Measurements from ENCODE around the gene MAU2.

Gene MAU2, protein sequence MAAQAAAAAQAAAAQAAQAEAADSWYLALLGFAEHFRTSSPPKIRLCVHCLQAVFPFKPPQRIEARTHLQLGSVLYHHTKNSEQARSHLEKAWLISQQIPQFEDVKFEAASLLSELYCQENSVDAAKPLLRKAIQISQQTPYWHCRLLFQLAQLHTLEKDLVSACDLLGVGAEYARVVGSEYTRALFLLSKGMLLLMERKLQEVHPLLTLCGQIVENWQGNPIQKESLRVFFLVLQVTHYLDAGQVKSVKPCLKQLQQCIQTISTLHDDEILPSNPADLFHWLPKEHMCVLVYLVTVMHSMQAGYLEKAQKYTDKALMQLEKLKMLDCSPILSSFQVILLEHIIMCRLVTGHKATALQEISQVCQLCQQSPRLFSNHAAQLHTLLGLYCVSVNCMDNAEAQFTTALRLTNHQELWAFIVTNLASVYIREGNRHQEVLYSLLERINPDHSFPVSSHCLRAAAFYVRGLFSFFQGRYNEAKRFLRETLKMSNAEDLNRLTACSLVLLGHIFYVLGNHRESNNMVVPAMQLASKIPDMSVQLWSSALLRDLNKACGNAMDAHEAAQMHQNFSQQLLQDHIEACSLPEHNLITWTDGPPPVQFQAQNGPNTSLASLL

DNA sequence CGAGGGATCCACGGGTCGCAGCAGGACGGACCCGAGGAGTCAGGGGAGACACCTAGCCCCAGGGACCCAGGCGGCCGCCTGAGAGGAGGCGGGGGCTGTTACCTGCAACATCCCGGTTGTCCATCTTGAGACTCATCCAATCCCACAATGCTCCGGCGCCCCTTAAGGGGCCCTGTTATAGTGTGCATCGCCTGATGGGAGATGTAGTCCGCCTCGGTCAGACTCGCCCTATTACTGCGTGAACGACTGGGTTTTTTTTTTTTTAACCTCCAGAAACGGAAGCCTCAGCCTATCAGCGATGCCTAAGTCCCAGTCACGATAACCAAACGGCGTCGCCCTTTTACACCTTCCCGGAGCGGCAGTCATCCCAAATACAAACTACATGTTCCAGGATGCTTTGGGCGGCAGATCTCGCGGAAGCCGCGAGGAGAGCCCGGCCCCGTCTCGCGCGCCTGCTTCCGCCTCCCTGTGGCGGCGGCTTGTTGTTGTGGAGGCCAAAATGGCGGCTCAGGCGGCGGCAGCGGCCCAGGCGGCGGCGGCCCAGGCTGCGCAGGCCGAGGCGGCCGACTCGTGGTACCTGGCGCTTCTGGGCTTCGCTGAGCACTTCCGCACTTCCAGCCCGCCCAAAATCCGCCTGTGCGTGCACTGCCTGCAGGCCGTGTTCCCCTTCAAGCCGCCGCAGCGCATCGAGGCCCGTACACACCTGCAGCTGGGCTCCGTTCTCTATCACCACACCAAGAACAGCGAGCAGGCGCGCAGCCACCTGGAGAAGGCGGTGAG lies at the start of gene MAU2, which contains the start of gene SUGP1:
TSS of gene MAU2 (plus strand) at position 469 of the 780 bp plus-strand sequence. CDS start at position 500, 31 bp downstream.
TSS of gene SUGP1 (minus strand) at position 149 of the 780 bp plus-strand sequence. CDS start at position 136, 13 bp downstream.
- peak; percentile 91 for DNase-seq

DNA sequence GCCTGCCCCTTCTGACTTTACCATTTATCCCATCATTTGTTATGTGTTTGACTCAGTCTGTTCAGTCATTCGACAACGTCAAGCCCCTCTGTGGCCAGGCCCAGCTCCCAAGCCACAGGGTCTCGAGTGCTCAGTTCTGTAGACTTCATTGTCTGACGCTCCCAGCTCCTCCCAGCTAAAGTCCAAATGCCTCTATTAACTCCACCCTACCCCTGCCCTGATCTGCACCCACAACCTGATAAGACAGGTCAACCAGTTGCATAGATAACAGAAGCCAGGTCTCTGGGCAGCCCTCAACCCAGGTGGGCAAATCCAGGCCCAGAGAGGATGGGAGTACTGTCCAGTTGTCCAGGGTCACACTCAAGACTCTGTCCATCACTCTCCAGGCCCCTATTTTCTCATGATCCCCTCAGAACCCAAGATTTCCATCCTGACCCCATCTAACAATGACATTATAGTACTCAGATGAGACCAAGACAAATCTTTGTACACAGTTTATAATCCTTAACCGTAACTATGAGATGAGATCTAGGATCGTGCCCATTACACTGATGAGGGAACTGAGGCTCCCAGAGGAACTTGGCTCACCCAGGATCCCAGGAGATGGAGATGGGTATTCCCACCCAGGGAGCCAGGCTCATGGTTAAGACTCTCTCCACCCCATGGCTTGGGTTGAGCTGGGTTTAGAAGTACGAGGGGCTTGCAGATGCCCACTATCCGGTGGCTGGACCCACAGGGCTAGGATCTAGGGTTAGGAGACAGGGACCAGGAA lies 48.6 kb upstream of the MAU2 start:
- DNase-seq, result no peak

DNA sequence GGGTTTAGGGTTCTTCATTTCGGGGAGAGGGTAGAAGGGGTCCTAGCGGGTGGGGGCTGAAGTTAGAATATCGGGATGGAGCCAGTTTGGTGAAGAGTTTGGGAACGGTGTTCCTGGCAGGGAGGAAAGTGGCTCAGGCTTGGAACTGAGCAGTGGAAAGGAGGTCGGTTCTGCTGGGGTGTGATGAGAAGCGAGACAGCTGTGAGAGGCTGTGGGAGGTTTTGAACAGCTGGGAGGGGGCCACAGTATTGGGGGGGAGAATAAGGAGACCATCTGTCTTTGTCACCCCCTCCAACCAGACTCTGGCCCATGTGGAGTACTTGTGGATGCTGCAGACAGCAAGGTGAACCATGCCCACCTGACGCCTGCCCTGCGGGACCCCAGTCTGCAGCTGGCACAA lies 46.5 kb upstream of the MAU2 start:
- no peak for DNase-seq

DNA sequence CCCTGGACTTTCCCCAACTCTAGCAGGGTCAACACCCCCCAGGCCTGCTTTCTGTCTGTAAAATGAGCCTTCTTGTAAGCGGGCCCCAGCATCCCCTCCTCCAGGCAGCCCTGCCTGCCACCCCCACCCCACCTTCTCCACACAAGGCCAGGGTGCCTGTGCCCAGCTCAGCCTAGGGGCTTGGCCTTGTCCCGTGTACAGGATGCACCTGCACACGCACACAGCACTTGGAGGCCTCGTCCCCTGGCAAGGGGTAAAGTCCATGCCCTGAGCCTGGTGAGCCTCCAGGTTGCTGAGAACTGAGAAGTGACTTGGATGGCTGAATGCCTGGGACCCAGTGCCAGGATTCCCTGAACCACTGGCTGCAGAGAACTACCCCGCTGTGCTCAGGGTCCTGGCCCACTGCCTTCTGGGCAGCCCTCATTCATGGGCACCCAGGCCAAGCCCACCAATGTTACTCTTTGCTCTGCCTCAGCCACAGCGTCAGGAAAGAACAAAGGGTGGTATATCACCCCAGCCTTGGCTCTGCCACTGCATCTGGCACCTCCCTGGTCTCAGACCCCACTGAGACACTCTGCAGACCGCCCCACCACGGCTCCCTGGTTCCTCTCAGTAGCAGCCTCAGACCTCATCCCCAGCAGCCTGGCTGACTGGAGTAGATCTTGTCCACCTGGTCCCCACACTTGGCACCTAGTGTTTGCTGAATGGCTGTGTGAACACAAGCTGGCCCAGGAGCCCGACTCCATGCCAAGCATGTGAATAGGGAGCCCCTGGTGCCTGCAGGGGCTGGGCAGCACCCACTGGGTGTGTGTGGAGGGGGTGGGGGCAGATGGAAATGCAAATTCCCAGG lies 45.7 kb upstream of the MAU2 start:
- no peak for DNase-seq

DNA sequence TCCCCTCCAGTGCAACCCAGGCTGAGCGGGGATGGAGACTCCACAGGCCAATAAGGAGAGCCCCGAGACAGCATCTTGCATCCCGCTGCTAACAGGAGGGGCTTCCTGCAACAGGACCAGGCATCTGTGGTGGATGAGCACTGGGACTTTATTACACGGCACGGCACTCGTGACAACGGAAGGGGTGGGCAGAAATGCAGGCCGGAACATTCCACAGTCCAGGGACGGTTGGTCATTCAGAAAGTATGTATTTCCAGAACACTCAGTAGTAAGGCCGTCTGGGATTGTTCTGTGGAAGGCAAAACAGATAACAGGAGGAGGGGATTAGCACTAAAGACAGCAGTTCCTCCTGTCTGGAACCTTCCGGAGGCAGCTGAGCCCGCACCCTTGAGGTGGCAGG lies 44.2 kb upstream of the MAU2 start:
- no peak for DNase-seq

DNA sequence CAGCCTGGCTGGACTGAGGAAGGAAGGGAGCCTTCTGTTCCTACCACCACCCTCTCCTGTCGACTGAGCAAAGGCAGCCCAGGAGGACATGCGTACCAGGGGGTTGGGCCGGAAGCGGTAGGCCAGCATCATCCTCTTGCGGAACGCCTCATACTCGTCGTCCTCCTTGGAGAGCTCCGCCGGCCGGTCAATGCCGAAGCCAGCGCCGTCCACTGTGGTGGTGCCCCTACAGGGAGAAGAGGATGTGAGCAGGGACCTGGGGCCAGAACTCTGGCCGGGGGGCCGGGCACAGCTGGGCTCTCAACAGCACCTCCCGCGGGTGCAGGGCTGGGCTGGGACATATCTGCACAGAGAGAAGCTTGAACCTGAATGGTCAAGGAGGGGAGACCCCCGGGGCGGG lies 43.8 kb upstream of the MAU2 start:
- no peak for DNase-seq

DNA sequence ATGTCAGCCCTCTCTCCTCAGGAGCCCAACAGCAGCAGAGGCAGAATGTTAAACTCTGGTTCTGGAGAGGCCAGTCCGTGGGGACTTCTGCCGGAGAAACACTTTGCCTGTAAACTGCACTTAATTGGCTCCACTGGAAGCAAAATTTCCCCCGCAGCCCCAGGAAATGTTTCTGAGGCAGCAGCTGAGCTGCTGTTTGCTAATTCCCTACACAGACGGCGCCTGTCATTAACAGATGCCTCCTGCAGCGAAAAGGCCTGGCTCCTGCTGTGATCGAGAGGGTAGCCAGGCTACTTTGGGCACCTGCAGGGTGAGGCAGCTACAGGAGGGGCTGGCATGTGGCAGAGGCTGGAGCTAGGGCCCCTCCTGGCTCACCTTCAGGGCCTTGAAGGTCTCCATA lies 42.3 kb upstream of the MAU2 start:
- no peak for DNase-seq

DNA sequence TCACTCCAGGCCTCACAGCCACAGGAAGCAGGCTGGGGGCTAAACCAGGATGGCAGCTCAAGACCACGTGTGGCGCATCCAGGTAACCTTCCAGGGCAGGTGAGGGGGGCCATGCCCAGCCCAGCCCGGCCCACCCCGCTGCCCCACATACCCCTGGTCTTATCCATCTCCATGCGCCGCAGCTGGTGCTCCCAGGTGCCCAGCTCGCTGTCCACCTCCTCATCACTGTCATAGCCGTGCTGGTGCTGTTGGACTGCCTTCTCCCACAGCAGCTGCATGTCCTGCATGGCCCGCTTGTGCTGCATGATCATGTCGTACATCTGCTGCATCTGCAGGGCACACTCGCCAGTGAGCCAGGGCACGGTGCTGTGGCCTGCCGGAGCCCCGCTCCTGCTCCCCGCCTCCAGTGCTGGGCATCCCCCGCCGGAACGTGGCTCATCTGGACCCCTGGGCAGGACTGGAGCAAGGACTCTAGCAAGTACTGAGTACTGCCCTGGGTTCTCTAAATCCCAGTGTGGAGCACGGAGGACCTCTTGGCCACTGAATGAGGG lies 41.5 kb upstream of the MAU2 start:
- DNase-seq, result no peak

DNA sequence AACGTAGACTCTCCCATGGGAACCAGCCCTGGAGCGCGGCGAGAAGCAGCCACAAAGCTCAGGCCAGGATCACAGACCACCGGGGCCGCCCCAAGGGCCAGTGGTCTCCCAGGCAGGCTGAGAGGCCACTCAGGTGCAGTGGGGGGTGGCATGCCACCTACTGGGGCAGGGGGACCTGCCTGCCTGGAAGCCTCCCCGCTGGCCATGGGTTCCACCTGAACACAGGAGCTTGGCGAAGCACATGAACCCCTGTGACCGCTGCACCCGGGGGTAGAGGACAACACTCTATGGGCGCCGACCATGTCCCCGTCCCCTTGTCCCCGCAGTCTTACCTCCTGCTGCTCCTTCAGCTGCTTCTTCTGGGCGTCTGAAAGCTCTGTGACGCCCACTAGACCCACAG lies 40.8 kb upstream of the MAU2 start:
- DNase-seq, result no peak

DNA sequence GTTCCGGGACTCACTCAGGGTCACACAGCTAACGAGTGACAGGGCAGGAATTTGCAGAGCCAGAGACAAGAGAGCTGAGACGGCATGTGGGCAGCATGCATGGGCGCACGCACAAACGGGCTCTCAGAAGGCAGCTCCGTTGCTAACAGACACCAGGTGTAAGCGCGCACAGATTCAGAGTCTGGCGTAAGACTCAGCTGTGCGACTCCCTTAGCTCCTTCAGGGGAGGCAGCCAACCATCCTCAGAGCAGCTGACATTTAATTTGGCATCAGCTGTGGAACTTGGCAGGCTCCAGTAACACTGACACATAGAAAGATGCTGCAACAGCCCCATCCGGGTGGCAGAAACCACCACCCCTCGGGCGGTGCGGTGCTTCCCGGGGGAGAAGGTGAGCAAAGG lies 40.1 kb upstream of the MAU2 start:
- no peak for DNase-seq

DNA sequence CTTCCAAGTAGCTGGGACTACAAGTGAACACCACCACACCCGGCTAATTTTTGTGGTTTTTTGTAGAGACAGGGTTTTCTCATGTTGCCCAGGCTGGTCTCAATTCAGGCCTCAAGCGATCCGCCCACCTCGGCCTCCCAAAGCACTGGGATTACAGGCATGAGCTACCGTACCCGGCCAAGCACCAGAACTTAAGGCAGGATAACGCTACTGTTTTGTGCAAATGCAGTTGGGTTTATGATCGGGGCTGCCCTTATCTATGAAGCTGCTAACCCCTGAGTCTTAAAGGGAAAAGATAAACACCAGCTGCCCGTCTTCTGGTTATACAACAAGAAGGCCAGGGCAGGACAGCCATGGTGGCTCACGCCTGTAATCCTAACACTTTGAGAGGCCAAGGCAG lies 34.9 kb upstream of the MAU2 start:
- no peak for DNase-seq

DNA sequence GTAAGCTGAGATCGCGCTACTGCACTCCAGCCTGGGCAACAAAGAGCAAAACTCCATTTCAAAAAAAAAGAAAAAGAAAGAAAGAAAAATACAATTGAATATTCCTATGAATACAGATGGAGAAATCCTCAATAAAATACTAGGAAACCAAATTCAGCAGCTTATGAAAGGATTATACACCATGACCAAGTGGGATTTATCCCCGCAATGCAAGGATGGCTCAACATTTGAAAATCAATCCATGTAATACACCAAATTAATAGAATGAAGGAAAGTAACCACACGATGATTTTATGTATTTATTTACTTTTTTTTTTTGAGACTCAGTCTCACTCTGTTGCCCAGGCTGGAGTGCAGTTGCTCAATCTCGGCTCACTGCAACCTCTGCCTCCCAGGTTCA lies 28.0 kb upstream of the MAU2 start:
- DNase-seq, result no peak

DNA sequence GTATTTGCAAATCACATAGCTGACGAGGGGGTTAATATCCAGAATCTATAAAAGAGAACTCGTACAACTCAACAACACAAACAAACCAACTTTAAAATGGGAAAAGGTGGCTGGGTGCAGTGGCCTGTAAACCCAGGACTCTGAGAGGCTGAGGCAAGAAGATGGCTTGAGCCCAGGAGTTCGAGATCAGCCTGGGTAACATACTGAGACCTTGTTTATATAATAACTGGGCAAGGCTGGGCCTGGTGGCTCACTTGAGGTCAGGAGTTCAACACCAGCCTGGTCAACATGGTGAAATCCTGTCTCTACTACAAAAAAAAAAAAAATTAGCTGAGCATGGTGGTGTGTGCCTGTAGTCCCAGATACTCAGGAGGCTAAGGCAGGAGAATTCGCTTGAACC lies 25.7 kb upstream of the MAU2 start:
- no peak for DNase-seq

DNA sequence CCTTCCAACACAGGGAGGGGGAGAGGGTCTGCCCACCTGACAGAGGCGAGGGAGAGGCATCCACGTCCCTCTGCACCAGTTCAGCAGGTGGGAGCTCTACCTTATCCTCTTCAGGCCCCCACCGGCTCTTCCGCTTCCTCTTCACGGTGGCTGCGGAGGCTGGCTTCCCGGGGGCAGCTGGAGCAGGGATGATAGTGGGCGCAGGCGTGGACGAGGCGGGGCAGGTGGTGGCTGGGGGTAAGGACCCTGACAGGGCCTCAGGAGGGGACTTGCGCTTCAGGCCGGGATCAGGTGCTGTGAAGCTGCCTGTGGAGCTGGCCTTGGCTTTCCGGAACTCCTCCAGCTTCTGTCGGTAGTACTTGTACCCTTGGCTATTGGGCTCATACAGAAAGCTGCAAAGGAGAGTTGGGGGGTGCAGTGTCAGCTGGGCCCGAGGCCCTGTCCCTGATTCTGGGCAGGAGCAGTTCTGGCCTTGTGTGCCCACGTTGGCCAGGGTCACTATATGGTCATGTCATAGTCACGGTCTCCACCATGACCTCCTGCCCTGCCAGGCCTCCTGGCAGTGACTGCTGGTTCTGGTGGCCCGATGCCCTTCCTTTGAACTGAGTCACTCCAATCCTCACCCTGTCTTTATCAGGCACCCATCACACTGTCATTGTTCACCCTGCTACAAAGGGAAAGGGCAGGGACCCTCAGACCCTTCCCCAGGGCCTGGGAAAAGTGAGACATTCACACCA lies 23.5 kb upstream of the MAU2 start:
- DNase-seq, result no peak

DNA sequence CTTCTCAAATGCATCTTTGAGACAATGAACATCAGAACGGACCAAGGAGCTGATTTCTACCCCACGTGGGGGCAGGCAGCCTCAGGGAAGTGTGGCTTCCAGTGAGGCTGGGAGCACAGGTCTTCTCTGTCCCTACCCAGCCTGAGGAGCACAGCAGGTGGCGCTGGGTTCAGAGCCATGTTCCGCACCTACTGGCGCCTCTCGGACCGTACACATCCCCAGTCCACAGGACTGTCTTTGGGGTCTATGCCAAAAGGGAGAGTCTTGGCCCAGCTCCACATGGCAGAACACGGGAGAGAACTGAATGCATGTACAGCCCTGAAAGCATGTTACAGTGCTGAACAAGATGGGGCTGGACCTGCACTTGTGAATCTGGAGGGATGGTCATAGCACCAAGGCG lies 22.9 kb upstream of the MAU2 start:
- no peak for DNase-seq

DNA sequence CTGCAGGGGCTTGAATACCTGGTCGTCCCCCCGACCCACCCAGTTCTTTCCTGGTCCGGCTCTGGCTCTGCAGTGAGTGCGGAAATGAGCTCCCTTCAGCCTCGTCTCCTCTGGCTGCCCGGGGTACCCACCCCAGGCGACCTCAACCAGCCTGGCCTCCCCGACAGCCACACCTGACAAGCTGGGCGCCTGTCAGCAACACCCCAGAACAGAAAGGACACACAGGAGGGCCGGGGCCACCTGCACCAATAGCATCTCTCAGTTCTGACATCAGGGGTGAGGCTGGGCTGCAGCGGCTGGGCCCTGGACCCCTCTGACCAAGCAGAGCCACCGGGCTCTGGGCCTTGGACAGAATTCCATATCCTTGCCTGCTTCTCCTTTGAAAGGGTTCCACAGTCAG lies 20.0 kb upstream of the MAU2 start:
- no peak for DNase-seq

DNA sequence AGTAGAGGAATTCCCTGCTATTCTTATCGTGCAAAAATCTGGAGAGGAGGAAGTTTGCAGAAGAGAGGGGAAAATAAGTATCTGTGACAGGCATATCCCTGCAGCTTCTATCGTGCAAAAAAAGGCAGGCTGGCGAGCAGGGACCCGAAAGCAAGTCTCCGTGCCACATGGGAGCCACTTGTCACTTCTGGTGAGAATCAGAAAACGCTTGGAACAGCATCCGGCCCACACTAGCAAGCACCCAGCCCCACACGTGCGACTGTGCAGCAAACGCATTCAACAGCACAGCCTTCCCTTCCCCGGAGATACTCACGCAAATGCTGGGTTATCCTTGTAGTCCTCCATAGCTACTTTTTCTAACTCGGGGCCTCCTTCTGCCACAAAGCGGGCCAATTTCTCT lies 17.2 kb upstream of the MAU2 start:
- no peak for DNase-seq

DNA sequence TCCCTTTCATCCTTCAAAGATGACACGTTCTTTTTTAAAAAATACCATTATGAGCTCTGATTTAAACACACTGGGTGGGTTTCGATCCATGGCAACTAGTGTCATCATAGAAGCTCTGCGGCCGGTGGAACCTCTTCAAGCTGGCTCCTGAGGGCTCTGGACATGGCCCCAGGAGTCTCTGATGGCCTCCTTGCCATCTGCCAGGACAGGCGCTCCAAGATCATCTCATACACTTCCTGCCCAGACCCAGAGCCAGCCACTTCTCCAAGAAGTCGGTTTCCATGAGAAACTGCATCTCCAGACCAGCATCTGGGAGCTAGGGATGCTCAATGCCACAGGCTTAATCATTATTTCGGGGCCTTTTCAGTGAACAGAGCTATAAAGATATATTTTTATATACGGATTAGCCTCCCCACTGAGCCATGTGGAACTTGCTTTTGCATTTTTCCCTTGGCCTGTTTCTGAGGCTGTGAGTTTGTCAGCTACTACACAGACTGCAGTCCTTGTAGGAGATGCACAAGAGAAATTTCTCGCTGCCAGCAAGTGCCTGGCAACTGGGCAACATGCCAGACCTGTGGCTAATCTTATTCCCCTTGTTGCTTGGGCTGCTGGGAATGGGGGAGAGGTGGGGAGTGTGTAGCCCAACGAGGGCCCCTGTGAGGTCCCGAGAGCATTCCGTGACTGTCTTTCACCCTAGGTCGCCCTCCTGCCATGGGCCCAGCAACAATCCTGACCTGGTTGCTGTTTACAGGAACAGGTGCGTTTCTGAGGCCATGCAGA lies 16.3 kb upstream of the MAU2 start:
- DNase-seq, result no peak

DNA sequence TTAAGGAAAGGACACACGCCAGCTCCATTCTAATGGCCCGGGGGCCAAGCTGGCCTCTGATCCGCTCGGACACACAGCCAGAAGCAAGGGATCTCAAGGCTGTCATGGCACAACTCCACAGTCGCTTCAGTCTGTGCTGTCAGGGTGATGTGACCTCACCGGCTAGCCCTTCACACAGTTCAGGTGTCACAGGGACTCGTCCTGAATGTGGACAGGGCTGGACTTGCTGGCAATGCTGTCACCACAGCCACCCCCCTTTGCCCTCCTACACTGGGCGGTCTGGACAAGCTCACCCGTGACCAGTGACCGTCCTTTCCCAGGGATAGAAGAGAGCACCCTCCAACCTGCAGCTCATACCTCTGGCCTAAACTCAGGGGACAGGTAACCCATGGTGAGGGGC lies 15.6 kb upstream of the MAU2 start:
- DNase-seq, result no peak

DNA sequence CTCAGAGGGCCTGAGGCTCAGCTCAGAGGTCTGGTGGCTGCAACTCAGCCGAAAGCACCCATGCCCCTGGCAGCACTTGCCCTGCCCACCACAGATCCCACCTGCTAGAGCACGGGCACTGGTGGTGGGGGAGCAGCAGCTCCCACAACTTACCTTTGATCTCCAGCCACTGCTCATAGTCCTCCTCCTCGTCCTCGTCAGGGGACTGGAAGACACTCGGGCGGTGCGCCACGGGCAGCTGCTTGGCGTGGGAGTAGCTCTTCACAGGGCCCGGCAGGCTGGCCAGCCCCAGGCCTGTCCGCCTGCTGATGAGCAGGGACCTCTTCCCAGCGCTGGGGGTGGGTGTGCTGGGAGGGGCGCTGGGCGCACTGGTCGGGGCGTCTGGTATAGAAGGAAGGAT lies 14.9 kb upstream of the MAU2 start:
- no peak for DNase-seq
